ENCODE results near the gene ACAT2.

DNA sequence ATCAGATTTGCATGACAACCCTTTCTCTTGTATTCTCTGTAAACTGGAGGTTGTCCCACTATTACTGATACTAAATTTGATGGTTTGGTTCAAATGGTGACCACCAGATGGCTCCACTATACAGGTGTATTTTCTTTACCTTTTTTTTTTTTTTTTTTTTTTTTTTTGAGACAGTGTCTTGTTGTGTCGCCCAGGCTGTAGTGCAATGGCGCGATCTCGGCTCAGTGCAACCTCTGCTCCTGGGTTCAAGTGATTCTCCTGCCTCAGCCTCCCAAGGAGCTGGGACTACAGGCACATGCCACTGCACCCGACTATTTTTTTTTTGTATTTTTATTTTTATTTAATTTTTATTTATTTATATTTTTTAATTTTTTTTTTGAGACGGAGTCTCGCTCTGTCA is 41.1 kb upstream of the ACAT2 start:
- TF ChIP-seq, protein P1, sequence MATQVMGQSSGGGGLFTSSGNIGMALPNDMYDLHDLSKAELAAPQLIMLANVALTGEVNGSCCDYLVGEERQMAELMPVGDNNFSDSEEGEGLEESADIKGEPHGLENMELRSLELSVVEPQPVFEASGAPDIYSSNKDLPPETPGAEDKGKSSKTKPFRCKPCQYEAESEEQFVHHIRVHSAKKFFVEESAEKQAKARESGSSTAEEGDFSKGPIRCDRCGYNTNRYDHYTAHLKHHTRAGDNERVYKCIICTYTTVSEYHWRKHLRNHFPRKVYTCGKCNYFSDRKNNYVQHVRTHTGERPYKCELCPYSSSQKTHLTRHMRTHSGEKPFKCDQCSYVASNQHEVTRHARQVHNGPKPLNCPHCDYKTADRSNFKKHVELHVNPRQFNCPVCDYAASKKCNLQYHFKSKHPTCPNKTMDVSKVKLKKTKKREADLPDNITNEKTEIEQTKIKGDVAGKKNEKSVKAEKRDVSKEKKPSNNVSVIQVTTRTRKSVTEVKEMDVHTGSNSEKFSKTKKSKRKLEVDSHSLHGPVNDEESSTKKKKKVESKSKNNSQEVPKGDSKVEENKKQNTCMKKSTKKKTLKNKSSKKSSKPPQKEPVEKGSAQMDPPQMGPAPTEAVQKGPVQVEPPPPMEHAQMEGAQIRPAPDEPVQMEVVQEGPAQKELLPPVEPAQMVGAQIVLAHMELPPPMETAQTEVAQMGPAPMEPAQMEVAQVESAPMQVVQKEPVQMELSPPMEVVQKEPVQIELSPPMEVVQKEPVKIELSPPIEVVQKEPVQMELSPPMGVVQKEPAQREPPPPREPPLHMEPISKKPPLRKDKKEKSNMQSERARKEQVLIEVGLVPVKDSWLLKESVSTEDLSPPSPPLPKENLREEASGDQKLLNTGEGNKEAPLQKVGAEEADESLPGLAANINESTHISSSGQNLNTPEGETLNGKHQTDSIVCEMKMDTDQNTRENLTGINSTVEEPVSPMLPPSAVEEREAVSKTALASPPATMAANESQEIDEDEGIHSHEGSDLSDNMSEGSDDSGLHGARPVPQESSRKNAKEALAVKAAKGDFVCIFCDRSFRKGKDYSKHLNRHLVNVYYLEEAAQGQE (tag by site-specific recombination; IDR thresholded peaks at IDR 0.05), result no peak
- TF ChIP-seq ZFP41 (tag by site-specific recombination; IDR thresholded peaks at IDR 0.05; ENCODE audit: borderline replicate concordance), result no peak
- TF ChIP-seq ZNF670 (tag by site-specific recombination; IDR thresholded peaks at IDR 0.05; ENCODE audit: low read depth), result no peak
- TF ChIP-seq, protein P2, sequence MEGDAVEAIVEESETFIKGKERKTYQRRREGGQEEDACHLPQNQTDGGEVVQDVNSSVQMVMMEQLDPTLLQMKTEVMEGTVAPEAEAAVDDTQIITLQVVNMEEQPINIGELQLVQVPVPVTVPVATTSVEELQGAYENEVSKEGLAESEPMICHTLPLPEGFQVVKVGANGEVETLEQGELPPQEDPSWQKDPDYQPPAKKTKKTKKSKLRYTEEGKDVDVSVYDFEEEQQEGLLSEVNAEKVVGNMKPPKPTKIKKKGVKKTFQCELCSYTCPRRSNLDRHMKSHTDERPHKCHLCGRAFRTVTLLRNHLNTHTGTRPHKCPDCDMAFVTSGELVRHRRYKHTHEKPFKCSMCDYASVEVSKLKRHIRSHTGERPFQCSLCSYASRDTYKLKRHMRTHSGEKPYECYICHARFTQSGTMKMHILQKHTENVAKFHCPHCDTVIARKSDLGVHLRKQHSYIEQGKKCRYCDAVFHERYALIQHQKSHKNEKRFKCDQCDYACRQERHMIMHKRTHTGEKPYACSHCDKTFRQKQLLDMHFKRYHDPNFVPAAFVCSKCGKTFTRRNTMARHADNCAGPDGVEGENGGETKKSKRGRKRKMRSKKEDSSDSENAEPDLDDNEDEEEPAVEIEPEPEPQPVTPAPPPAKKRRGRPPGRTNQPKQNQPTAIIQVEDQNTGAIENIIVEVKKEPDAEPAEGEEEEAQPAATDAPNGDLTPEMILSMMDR (tag by site-specific recombination; IDR thresholded peaks at IDR 0.05), result peak; percentile 33; the same call in 1 of the 2 replicates
- no peak for TF ChIP-seq KLF7 (tag by site-specific recombination; IDR thresholded peaks at IDR 0.05; ENCODE audit: borderline replicate concordance)
- TF ChIP-seq YY1 (tag by site-specific recombination; IDR thresholded peaks at IDR 0.05), result no peak
